BLaER1 (cell line): ENCODE data around the gene SRRM1.
"Not testable (repeated sequence)": the region's sequence is repeated elsewhere in the genome, so short reads cannot be mapped to it uniquely, and the experiment has no call there.

ENCODE experiments used
- H3K27ac ChIP-seq: shearing (Covaris generic); formaldehyde crosslinking; 2 replicates; pipeline ENCODE4 v1.8.1; 2022
- H3K27me3 ChIP-seq: shearing (Covaris generic); formaldehyde crosslinking; 2 replicates; pipeline ENCODE4 v1.8.1; 2022
- H3K36me3 ChIP-seq: shearing (Covaris generic); formaldehyde crosslinking; 2 replicates; pipeline ENCODE4 v1.8.1; 2022
- H3K4me1 ChIP-seq: shearing (Covaris generic); formaldehyde crosslinking; 2 replicates; pipeline ENCODE4 v1.8.1; 2022
- H3K4me2 ChIP-seq: shearing (Covaris generic); formaldehyde crosslinking; 2 replicates; pipeline ENCODE4 v1.8.1; 2022
- H3K4me3 ChIP-seq: shearing (Covaris generic); formaldehyde crosslinking; 2 replicates; pipeline ENCODE4 v1.8.1; 2022
- H3K9ac ChIP-seq: shearing (Covaris generic); formaldehyde crosslinking; 2 replicates; pipeline ENCODE4 v1.8.1; 2022
- H3K9me3 ChIP-seq: shearing (Covaris generic); formaldehyde crosslinking; 2 replicates; pipeline ENCODE4 v1.8.1; 2022
- H4K20me1 ChIP-seq: shearing (Covaris generic); formaldehyde crosslinking; 2 replicates; pipeline ENCODE4 v1.8.1; 2022
- Cebpa-rat ChIP-seq: shearing (Covaris generic); IDR thresholded peaks from 2 replicates; pipeline ENCODE4 v1.8.1; 2022

Gene SRRM1

DNA sequence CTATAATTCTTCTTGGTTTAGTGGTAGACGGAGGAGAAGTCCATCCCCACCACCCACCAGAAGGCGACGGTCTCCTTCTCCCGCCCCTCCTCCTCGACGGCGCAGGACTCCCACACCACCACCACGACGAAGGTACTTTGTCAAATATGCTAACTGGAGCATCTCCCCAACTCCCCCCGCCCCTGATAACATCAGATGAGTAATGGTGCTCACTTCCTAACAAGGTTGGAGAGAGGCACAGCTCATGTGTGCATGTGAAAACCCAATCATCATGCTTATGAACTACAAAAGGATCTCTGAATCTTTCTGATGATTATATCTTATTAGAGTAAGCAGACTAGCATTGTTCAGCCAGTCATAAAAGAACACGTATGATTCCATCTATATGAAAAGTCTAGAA, 23.7 kb downstream of the SRRM1 start:
- Histone ChIP-seq H3K36me3 (peaks cover 100% of the 10 kb centered on the region), H4K20me1 (peaks cover 88% of the 10 kb centered on the region), H3K4me3 (no peak overlapping the region), H3K27ac (no peak overlapping the region), H3K4me2 (no peak overlapping the region), H3K27me3 (no peaks in the 10 kb centered on the region), H3K4me1 (peaks cover 15% of the 10 kb centered on the region), H3K9me3 (no peaks in the 10 kb centered on the region), H3K9ac (no peak overlapping the region)
- no peak for TF ChIP-seq Cebpa-rat

DNA sequence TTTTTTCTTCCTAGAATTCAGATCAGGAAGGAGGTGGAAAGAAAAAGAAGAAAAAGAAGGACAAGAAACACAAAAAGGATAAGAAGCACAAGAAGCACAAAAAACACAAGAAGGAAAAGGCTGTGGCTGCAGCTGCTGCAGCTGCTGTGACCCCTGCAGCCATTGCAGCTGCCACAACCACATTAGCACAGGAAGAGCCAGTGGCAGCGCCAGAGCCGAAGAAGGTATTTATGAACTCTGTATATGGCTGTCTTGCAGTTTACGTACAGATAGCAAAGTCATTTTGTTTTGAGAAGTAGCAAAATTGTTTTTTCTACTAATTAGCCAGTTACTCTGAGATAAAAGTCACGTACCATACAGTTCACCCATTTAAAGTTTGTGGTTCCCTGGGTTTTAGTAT, 28.3 kb downstream of the SRRM1 start:
- 0 out of 2 replicates have a peak overlapping the region, but pooled peaks have one; percentile 30 for H3K27ac ChIP-seq
- not testable (repeated sequence) for H3K9me3 ChIP-seq, H3K4me3 ChIP-seq, H3K27me3 ChIP-seq, H3K9ac ChIP-seq
- peaks cover 98% of the 10 kb centered on the region for H3K36me3 ChIP-seq
- H3K4me1 ChIP-seq = peaks cover 15% of the 10 kb centered on the region
- H3K4me2 ChIP-seq = peak overlapping the region; percentile 48
- H4K20me1 ChIP-seq = peaks cover 55% of the 10 kb centered on the region

DNA sequence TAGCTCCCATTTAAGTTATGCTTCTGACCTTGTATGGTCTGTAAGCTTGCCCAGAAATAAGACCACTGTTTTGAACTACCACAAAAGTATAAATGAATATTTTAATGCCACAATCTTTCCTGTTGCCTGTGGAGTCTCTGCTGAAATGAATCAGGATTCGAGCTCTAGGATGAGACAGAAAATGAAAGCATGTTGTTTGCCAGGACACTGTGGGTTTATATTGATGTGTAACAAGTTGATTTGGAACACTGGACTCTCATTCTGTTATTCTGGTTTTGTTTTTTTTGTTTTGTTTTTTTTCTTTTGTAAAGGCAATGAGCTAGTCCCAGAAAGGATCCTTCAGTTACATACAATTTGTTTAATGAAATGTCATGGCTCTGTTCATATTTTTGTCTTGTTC, 29.6 kb downstream of the SRRM1 start:
- H3K4me3 ChIP-seq, H3K27ac ChIP-seq, H3K4me2 ChIP-seq, H3K27me3 ChIP-seq, H3K9ac ChIP-seq, H3K9me3 ChIP-seq: not testable (repeated sequence)
- Histone ChIP-seq H3K36me3 (peaks cover 98% of the 10 kb centered on the region), H3K4me1 (peaks cover 15% of the 10 kb centered on the region), H4K20me1 (peaks cover 44% of the 10 kb centered on the region)

DNA sequence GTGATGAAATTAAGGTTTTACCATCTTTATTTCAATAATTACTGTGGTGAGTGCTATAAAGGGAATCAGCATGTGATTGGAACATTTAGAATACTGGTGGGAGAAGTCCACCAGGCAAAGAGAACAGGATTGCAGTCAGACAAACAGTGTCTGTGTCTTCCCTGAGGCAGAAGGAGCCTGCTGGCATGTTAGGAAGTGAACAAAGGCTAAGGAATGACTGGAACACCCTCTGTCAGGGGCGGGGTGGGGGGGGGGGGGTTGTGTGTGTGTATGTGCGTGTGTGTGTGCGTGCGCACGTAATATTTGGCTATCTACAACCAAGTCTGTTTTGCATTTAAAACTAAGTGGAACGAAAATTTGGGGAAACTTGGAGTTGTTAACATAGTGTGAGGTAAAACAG, 30.2 kb downstream of the SRRM1 start:
- no peak overlapping the region for H3K4me2 ChIP-seq
- peaks cover 15% of the 10 kb centered on the region for H3K4me1 ChIP-seq
- no peak for TF ChIP-seq Cebpa-rat
- H3K27me3 ChIP-seq = no peaks in the 10 kb centered on the region
- H3K9ac ChIP-seq = no peak overlapping the region
- no peak overlapping the region for H3K27ac ChIP-seq
- H3K9me3 ChIP-seq = no peaks in the 10 kb centered on the region; the same call in 1 of the 2 replicates
- H3K36me3 ChIP-seq = peaks cover 98% of the 10 kb centered on the region
- H4K20me1 ChIP-seq = peaks cover 38% of the 10 kb centered on the region
- H3K4me3 ChIP-seq = no peak overlapping the region

DNA sequence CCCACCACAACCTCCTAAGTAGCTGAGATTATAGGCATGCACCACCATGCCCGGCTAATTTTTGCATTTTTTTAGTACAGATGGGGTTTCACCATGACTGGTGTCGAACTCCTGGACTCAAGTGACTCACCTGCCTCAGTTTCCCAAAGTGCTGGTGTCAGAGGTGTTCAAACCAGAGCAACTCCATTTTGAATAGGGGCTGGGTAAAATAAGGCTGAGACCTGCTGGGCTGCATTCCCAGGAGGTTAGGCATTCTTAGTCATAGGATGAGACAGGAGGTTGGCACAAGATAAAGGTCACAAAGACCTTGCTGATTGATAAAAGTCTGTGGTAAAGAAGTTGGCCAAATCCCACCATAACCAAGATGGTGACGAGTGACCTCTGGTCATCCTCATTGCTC, 35.3 kb downstream of the SRRM1 start:
- H3K4me1 ChIP-seq, H3K9me3 ChIP-seq, H3K27me3 ChIP-seq, H3K9ac ChIP-seq, H3K27ac ChIP-seq, H3K4me2 ChIP-seq, H4K20me1 ChIP-seq, H3K4me3 ChIP-seq: not testable (repeated sequence)
- H3K36me3 ChIP-seq = peaks cover 58% of the 10 kb centered on the region

DNA sequence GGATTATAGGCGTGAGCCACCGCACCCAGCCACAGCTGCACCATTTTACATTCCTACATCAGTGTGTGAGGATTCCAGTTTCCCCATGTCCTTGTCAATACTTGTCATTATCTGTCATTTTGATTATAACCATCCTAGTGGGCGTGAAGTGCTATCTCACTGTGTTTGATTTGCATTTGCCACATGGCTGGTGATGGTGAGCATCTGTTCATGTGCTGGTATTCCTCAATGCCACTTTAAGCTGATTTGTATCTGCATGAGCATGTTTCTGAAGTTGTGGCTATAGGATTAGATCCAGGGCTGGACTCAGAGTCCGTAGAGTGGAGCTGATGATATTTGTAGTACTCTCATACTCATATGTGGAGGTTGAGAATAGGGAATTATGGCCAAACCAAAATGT, 36.6 kb downstream of the SRRM1 start:
- TF ChIP-seq Cebpa-rat = no peak
- Histone ChIP-seq H3K9me3 (no peaks in the 10 kb centered on the region; the same call in 1 of the 2 replicates), H3K27me3 (no peaks in the 10 kb centered on the region), H3K9ac (no peak overlapping the region), H4K20me1 (no peaks in the 10 kb centered on the region), H3K4me3 (no peak overlapping the region), H3K36me3 (peaks cover 45% of the 10 kb centered on the region), H3K4me2 (no peak overlapping the region), H3K4me1 (no peaks in the 10 kb centered on the region), H3K27ac (no peak overlapping the region)

DNA sequence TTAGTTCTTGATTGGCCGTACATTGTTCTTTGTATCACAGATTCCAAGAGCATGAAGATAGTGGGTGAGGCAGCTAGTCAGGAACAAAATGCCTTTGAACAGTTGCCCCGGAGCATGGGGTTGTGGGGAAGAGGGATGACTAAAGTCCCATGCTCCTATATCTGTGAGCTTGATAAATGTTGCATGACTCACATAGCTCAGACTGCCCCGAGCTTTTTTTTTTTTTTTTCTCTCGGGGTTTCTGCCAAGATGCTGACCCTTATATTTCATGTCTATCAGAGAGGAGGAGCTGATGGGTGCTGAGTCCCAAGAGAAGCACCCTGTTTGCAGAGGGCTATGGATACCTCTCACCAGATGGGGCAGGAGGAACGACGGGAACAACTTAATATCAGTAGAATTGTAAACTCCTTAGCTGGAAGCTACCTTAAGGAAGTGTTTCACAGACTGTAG, 40.6 kb downstream of the SRRM1 start:
- TF ChIP-seq Cebpa-rat = no peak
- Histone ChIP-seq H4K20me1 (no peaks in the 10 kb centered on the region), H3K27ac (no peak overlapping the region), H3K27me3 (no peaks in the 10 kb centered on the region), H3K36me3 (peaks cover 5% of the 10 kb centered on the region; the same call in 1 of the 2 replicates), H3K4me3 (no peak overlapping the region), H3K4me1 (peaks cover 9% of the 10 kb centered on the region; the same call in 1 of the 2 replicates), H3K9ac (no peak overlapping the region), H3K9me3 (no peaks in the 10 kb centered on the region), H3K4me2 (no peak overlapping the region)

DNA sequence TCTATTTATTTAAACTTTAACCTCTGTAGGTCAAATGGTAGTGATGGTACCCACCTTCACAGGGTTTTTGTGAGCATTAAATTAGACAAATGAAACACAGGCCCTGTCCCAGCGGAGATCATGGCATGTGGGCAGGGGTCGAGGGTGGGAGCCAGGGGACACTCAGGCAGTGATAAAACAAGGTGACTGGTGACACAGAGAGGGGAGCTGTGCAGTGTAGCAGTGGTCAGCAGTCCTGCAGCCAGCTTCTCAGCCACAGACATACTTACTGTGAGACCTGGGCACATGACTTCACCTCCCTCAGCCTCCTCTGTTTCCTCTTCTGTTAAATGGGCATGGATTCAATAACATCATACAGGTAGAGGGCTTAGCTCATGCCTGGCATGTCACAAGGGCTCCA, 44.9 kb downstream of the SRRM1 start:
- Histone ChIP-seq H3K36me3 (no peaks in the 10 kb centered on the region), H3K4me1 (peaks cover 9% of the 10 kb centered on the region), H3K9me3 (no peaks in the 10 kb centered on the region), H3K4me3 (no peak overlapping the region), H3K4me2 (no peak overlapping the region), H3K9ac (no peak overlapping the region), H4K20me1 (no peaks in the 10 kb centered on the region), H3K27me3 (no peaks in the 10 kb centered on the region), H3K27ac (no peak overlapping the region)
- TF ChIP-seq Cebpa-rat = no peak

DNA sequence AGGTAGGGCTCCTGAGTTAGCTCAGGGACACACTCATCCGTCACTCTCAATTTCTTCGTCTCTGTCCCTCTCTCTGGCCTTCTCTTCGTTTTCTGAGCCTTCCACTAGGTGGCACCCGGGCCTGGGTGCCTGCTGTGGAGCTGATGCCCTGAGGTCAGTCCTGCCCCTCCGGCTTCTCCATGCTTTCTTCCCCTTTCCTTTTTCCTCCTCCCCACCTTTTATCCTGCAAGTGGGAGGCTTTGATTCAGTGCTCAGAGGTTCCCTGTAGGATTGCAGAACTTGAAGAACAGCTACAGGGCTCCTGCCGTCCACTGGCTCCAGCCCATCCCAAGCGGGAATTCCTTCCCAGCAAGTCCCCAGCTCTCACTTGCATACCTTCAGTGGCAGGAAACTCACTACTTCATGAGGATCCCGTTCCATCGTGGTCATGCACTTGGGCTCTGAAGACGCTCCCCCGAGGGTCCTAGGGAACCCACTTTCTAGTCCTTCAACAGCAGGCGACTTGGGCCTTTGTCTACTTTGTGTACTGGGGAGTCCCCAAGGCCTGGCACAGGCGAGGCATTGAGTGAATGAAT, 45.6 kb downstream of the SRRM1 start:
- Histone ChIP-seq H4K20me1 (no peaks in the 10 kb centered on the region), H3K27me3 (no peaks in the 10 kb centered on the region), H3K4me2 (no peak overlapping the region), H3K9ac (no peak overlapping the region), H3K4me1 (peaks cover 13% of the 10 kb centered on the region), H3K4me3 (no peak overlapping the region), H3K9me3 (no peaks in the 10 kb centered on the region), H3K27ac (no peak overlapping the region), H3K36me3 (no peaks in the 10 kb centered on the region)
- no peak for TF ChIP-seq Cebpa-rat

DNA sequence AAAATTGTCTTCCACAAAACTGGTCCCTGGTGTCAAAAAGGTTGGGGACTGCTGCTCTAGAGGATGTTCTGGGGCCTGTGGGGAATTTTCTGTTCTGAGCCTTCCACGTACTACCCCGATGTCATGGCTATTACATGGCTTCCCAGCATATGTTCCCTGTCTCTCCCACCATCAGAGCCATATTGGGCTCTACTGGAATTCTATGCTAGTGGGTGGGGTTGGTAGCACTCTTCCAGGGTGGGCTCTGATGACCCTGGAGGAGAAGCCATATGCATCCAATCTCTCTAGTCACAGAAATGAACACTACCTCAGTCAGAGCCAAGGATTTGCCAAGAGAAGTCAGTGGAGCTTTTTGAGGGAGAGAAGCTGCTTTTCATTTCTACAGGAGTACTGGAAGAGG, 47.9 kb downstream of the SRRM1 start:
- peaks cover 37% of the 10 kb centered on the region for H3K4me1 ChIP-seq
- peaks cover 6% of the 10 kb centered on the region for H4K20me1 ChIP-seq

More for the DNA sequence above, 47.9 kb downstream of the SRRM1 start:
- Histone ChIP-seq H3K4me3 (no peak overlapping the region), H3K4me2 (no peak overlapping the region), H3K9ac (no peak overlapping the region), H3K9me3 (no peaks in the 10 kb centered on the region), H3K27ac (no peak overlapping the region), H3K36me3 (no peaks in the 10 kb centered on the region), H3K27me3 (no peaks in the 10 kb centered on the region)
- TF ChIP-seq Cebpa-rat = no peak
